Endodermal cell (in vitro differentiated cells): Measurements from ENCODE around the gene AFAP1L2. TPM values are rescaled to one million over a fixed set of nuclear protein-coding genes. Genes with fewer than 3 reads are reported as not detected.

ENCODE experiments used
- DNase-seq: peaks from one replicate; pipeline ENCODE4 v3.0.0-alpha.2; 2017
- H3K27ac ChIP-seq: 2 replicates; pipeline ENCODE4 v1.5.1; 2013; ENCODE audit warnings: mild to moderate bottlenecking, low read depth, low read length, moderate library complexity
- H3K27me3 ChIP-seq: 2 replicates; pipeline ENCODE4 v1.6.1; 2013; ENCODE audit warnings: mild to moderate bottlenecking, low read length, moderate library complexity; ENCODE audit not compliant: insufficient read depth, control insufficient read depth, poor library complexity, severe bottlenecking
- H3K36me3 ChIP-seq: 2 replicates; pipeline ENCODE4 v1.7.0; 2013; ENCODE audit warnings: mild to moderate bottlenecking, low read length, moderate library complexity; ENCODE audit not compliant: control insufficient read depth, insufficient read depth
- H3K4me1 ChIP-seq: one replicate; pipeline ENCODE4 v1.7.0; 2013; ENCODE audit warnings: low read length; ENCODE audit not compliant: control insufficient read depth, insufficient read depth
- H3K4me3 ChIP-seq: 2 replicates; pipeline ENCODE4 v1.5.1; 2013; ENCODE audit warnings: mild to moderate bottlenecking, low read length, moderate library complexity
- H3K9ac ChIP-seq: 2 replicates; pipeline ENCODE4 v1.6.1; 2013; ENCODE audit warnings: mild to moderate bottlenecking, low read length, moderate library complexity; ENCODE audit not compliant: poor library complexity, severe bottlenecking; ENCODE audit errors: extremely low read depth
- H3K9me3 ChIP-seq: 2 replicates; pipeline ENCODE4 v1.6.1; 2013; ENCODE audit warnings: mild to moderate bottlenecking, low read length, moderate library complexity; ENCODE audit not compliant: control insufficient read depth
- H3K27ac Mint-ChIP-seq: 2 replicates; pipeline ENCODE4 v1.8.0; 2020; ENCODE audit warnings: mixed read lengths
- H3K27me3 Mint-ChIP-seq: 2 replicates; pipeline ENCODE4 v1.8.0; 2021; ENCODE audit warnings: mild to moderate bottlenecking, mixed read lengths; ENCODE audit not compliant: insufficient read depth
- H3K36me3 Mint-ChIP-seq: 2 replicates; pipeline ENCODE4 v1.8.0; 2020; ENCODE audit warnings: low read depth, mixed read lengths
- H3K4me1 Mint-ChIP-seq: 2 replicates; pipeline ENCODE4 v1.8.0; 2020; ENCODE audit warnings: mixed read lengths
- H3K4me3 Mint-ChIP-seq: 2 replicates; pipeline ENCODE4 v1.8.0; 2020; ENCODE audit warnings: mild to moderate bottlenecking, moderate library complexity, mixed read lengths
- H3K9me3 Mint-ChIP-seq: 2 replicates; pipeline ENCODE4 v1.8.0; 2020; ENCODE audit warnings: mild to moderate bottlenecking, mixed read lengths
- WGBS, 2 experiments: methylation state at CpG; one replicate each; pipeline versions ENCODE4 v1.1.5 to v1.1.7; 2013; ENCODE audit warnings: missing lambda C conversion rate in 2 of 2, mixed read lengths in 1 of 2; ENCODE audit not compliant: insufficient coverage in 1 of 2, insufficient read length in 1 of 2; 5-methylcytosine and 5-hydroxymethylcytosine counted together
- total RNA-seq, 2 donors: library from RNA; stranded (reverse); fragmentation: NEBNext Ultra II Directional in 1 of 2; extraction: Animal tissue kit (Norgen Biotek cat#: 25700) in 1 of 2; gene quantifications; 2 replicates in 1 of 2; 3 replicates in 1 of 2; pipeline ENCODE4 v1.2.1, GENCODE V29; 2021
- TF ChIP-seq, protein P1 (sequence below): fragments of 200-600 bp; sonication (generic); conservative IDR thresholded peaks from 2 replicates; pipeline ENCODE4 v1.5.0; 2021; ENCODE audit warnings: antibody characterized with exemption, mild to moderate bottlenecking

The AFAP1L2 gene
- total RNA-seq, 2 donors from 2014 or later = 1.5 to 2.2 TPM

DNA sequence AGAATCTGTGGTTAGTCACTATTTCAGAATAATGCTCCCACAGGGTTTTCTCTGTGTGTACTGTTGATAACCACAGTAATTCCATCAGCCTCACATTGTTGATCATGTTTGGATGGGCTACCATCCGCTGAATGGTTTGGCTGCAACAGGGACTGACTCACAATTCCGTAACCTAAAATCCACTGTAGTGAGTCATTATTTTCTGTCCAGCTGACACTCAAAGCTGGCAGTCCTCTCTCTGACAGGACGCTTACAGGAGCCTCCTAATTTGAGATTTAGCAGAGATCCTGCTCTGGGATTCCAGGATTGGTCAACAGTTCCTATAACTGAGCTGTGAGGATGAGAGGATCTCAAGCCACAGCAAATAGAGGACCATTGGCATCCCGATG, 132.5 kb downstream of the AFAP1L2 start:
- Histone ChIP-seq H3K9me3 (no peaks in the 10 kb centered on the region), H3K4me1 (no peaks in the 10 kb centered on the region), H3K4me3 (no peak overlapping the region), H3K27me3 (no peaks in the 10 kb centered on the region), H3K27ac (no peak overlapping the region), H3K9ac (no peak overlapping the region), H3K36me3 (no peaks in the 10 kb centered on the region)
- no peaks in the 10 kb centered on the region for H3K36me3 Mint-ChIP-seq
- TF ChIP-seq, protein P1, sequence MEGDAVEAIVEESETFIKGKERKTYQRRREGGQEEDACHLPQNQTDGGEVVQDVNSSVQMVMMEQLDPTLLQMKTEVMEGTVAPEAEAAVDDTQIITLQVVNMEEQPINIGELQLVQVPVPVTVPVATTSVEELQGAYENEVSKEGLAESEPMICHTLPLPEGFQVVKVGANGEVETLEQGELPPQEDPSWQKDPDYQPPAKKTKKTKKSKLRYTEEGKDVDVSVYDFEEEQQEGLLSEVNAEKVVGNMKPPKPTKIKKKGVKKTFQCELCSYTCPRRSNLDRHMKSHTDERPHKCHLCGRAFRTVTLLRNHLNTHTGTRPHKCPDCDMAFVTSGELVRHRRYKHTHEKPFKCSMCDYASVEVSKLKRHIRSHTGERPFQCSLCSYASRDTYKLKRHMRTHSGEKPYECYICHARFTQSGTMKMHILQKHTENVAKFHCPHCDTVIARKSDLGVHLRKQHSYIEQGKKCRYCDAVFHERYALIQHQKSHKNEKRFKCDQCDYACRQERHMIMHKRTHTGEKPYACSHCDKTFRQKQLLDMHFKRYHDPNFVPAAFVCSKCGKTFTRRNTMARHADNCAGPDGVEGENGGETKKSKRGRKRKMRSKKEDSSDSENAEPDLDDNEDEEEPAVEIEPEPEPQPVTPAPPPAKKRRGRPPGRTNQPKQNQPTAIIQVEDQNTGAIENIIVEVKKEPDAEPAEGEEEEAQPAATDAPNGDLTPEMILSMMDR = no peak
- H3K27me3 Mint-ChIP-seq = no peaks in the 10 kb centered on the region
- no peak overlapping the region for H3K27ac Mint-ChIP-seq
- H3K4me3 Mint-ChIP-seq = no peak overlapping the region
- 90 to 91% methylated on average over 4 of the region's 4 CpGs for WGBS, 2 experiments
- DNase-seq = no peak
- H3K9me3 Mint-ChIP-seq = no peaks in the 10 kb centered on the region
- H3K4me1 Mint-ChIP-seq = peaks cover 5% of the 10 kb centered on the region

GRCh38 chr10:114271075-114271778, 133.1 kb downstream of the AFAP1L2 start:
- Mint-ChIP-seq H3K27me3 (no peaks in the 10 kb centered on the region), H3K4me3 (no peak overlapping the region), H3K9me3 (no peaks in the 10 kb centered on the region), H3K36me3 (no peaks in the 10 kb centered on the region), H3K4me1 (peaks cover 5% of the 10 kb centered on the region), H3K27ac (no peak overlapping the region)
- Histone ChIP-seq H3K4me3 (no peak overlapping the region), H3K4me1 (no peaks in the 10 kb centered on the region), H3K27ac (no peak overlapping the region), H3K9me3 (no peaks in the 10 kb centered on the region), H3K27me3 (no peaks in the 10 kb centered on the region), H3K36me3 (no peaks in the 10 kb centered on the region), H3K9ac (no peak overlapping the region)
- 96% methylated on average over 3 of the region's 3 CpGs; no CpG with 5 or more reads in 1 of the 2 experiments for WGBS, 2 experiments
- DNase-seq = no peak
- TF ChIP-seq, protein P1 = no peak

GRCh38 chr10:114266521-114266920, 137.8 kb downstream of the AFAP1L2 start:
- H3K4me3 ChIP-seq = no peak overlapping the region
- H3K4me1 ChIP-seq = no peaks in the 10 kb centered on the region
- no peak overlapping the region for H3K9ac ChIP-seq
- Mint-ChIP-seq H3K27me3 (no peaks in the 10 kb centered on the region), H3K36me3 (no peaks in the 10 kb centered on the region), H3K27ac (no peak overlapping the region), H3K4me1 (peaks cover 10% of the 10 kb centered on the region), H3K4me3 (no peak overlapping the region), H3K9me3 (no peaks in the 10 kb centered on the region)
- H3K27ac ChIP-seq = no peak overlapping the region
- H3K36me3 ChIP-seq = no peaks in the 10 kb centered on the region
- WGBS, 2 experiments = 72 to 95% methylated on average over 2 to 5 of the region's 5 CpGs
- DNase-seq = no peak
- H3K27me3 ChIP-seq = no peaks in the 10 kb centered on the region
- TF ChIP-seq, protein P1 = no peak
- no peaks in the 10 kb centered on the region for H3K9me3 ChIP-seq
